H9 (cell line): Measurements from ENCODE around the gene TEX44. TPM values are rescaled to one million over a fixed set of nuclear protein-coding genes. Genes with fewer than 3 reads are reported as not detected.

Experiments used
- DNase-seq: peaks from one replicate; pipeline ENCODE4 v3.0.0-alpha.2; 2017
- H2AFZ ChIP-seq: one replicate; pipeline ENCODE4 v1.6.1; 2013; ENCODE audit warnings: mild to moderate bottlenecking, low read length, control low read depth, moderate library complexity
- H2AK5ac ChIP-seq: 2 replicates; pipeline ENCODE4 v1.6.1; 2013; ENCODE audit warnings: low read length, control low read depth, mixed read lengths; ENCODE audit not compliant: insufficient read length
- H2BK120ac ChIP-seq: one replicate; pipeline ENCODE4 v1.6.1; 2013; ENCODE audit warnings: low read depth, mild to moderate bottlenecking, low read length, control low read depth, inconsistent platforms; ENCODE audit not compliant: poor library complexity, severe bottlenecking
- H2BK12ac ChIP-seq: 2 replicates; pipeline ENCODE4 v1.6.1; 2013; ENCODE audit warnings: low read length, control low read depth, mixed read lengths, low read depth; ENCODE audit not compliant: insufficient read length
- H2BK15ac ChIP-seq: 2 replicates; pipeline ENCODE4 v1.6.1; 2013; ENCODE audit warnings: low read depth, low read length, control low read depth
- H2BK20ac ChIP-seq: one replicate; pipeline ENCODE4 v1.6.1; 2013; ENCODE audit warnings: low read depth, mild to moderate bottlenecking, low read length, control low read depth, inconsistent platforms; ENCODE audit not compliant: poor library complexity, severe bottlenecking
- H2BK5ac ChIP-seq: 2 replicates; pipeline ENCODE4 v1.6.1; 2013; ENCODE audit warnings: low read length, control low read depth, mixed read lengths; ENCODE audit not compliant: insufficient read length
- H3K14ac ChIP-seq: 2 replicates; pipeline ENCODE4 v1.6.1; 2013; ENCODE audit warnings: low read length, control low read depth; ENCODE audit not compliant: insufficient read depth
- H3K18ac ChIP-seq: 2 replicates; pipeline ENCODE4 v1.6.1; 2013; ENCODE audit warnings: low read depth, mild to moderate bottlenecking, mixed read lengths, low read length, control low read depth; ENCODE audit not compliant: insufficient read length
- H3K23ac ChIP-seq: 2 replicates; pipeline ENCODE4 v1.6.1; 2013; ENCODE audit warnings: low read length, control low read depth, mixed read lengths, low read depth; ENCODE audit not compliant: insufficient read length
- H3K23me2 ChIP-seq: 2 replicates; pipeline ENCODE4 v1.6.1; 2013; ENCODE audit warnings: low read depth, mild to moderate bottlenecking, mixed read lengths, low read length, control low read depth; ENCODE audit not compliant: insufficient read length, poor library complexity, severe bottlenecking
- H3K27ac ChIP-seq: 2 replicates; pipeline ENCODE4 v1.5.1; 2013; ENCODE audit warnings: low read length, control low read depth, mixed read lengths, low read depth; ENCODE audit not compliant: insufficient read length
- H3K27me3 ChIP-seq: 2 replicates; pipeline ENCODE4 v1.6.1; 2013; ENCODE audit warnings: low read length, control low read depth, inconsistent platforms; ENCODE audit not compliant: insufficient read depth
- H3K4ac ChIP-seq: 2 replicates; pipeline ENCODE4 v1.6.1; 2013; ENCODE audit warnings: low read depth, mild to moderate bottlenecking, control low read depth, inconsistent platforms, low read length, moderate library complexity
- H3K4me1 ChIP-seq: 2 replicates; pipeline ENCODE4 v1.6.1; 2013; ENCODE audit warnings: low read length, control low read depth, inconsistent platforms; ENCODE audit not compliant: insufficient read depth
- H3K4me2 ChIP-seq: 2 replicates; pipeline ENCODE4 v1.6.1; 2013; ENCODE audit warnings: low read length, control low read depth, mixed read lengths; ENCODE audit not compliant: insufficient read length, insufficient read depth
- H3K56ac ChIP-seq: 2 replicates; pipeline ENCODE4 v1.6.1; 2013; ENCODE audit warnings: low read depth, mild to moderate bottlenecking, mixed read lengths, low read length, control low read depth; ENCODE audit not compliant: insufficient read length
- H3K79me1 ChIP-seq: 2 replicates; pipeline ENCODE4 v1.6.1; 2013; ENCODE audit warnings: low read depth, mild to moderate bottlenecking, moderate library complexity, low read length, control low read depth, inconsistent platforms; ENCODE audit not compliant: insufficient read depth, poor library complexity, severe bottlenecking
- H3K79me2 ChIP-seq: 2 replicates; pipeline ENCODE4 v1.6.1; 2013; ENCODE audit warnings: low read length, control low read depth, inconsistent platforms; ENCODE audit not compliant: insufficient read depth
- H3K9ac ChIP-seq: 2 replicates; pipeline ENCODE4 v1.6.1; 2013; ENCODE audit warnings: low read length, control low read depth, mixed read lengths; ENCODE audit not compliant: insufficient read length; ENCODE audit errors: extremely low read depth
- H3K9me3 ChIP-seq: one replicate; pipeline ENCODE4 v1.6.1; 2013; ENCODE audit warnings: low read depth, low read length, inconsistent platforms; ENCODE audit not compliant: control insufficient read depth
- H3T11ph ChIP-seq: one replicate; pipeline ENCODE4 v1.6.1; 2013; ENCODE audit warnings: mild to moderate bottlenecking, low read length, control low read depth, inconsistent platforms
- H4K20me1 ChIP-seq: one replicate; pipeline ENCODE4 v1.6.1; 2013; ENCODE audit not compliant: control insufficient read depth, insufficient read length, insufficient read depth
- H4K5ac ChIP-seq: 2 replicates; pipeline ENCODE4 v1.6.1; 2013; ENCODE audit warnings: low read depth, mild to moderate bottlenecking, mixed read lengths, low read length, control low read depth; ENCODE audit not compliant: insufficient read length
- H4K8ac ChIP-seq: replicated peaks from 2 replicates; pipeline ENCODE4 v1.6.1; 2013; ENCODE audit warnings: low read length, control low read depth, mixed read lengths, low read depth; ENCODE audit not compliant: insufficient read length
- H4K91ac ChIP-seq: 2 replicates; pipeline ENCODE4 v1.6.1; 2013; ENCODE audit warnings: low read depth, mild to moderate bottlenecking, moderate library complexity, mixed read lengths, low read length, control low read depth; ENCODE audit not compliant: insufficient read length
- H3K27ac Mint-ChIP-seq, 3 experiments: 2 replicates in 2 of 3; 3 replicates in 1 of 3; pipeline ENCODE4 v1.8.0; 2020 to 2021; ENCODE audit warnings: mixed read lengths in 3 of 3, mild to moderate bottlenecking in 1 of 3, moderate library complexity in 1 of 3
- H3K27me3 Mint-ChIP-seq: 2 replicates; pipeline ENCODE4 v1.8.0; 2021; ENCODE audit warnings: low read depth, mild to moderate bottlenecking, moderate library complexity, mixed read lengths
- H3K36me3 Mint-ChIP-seq, 3 experiments: 2 replicates in 2 of 3; 3 replicates in 1 of 3; pipeline ENCODE4 v1.8.0; 2020 to 2021; ENCODE audit warnings: low read depth in 3 of 3, mixed read lengths in 3 of 3; ENCODE audit not compliant: insufficient read depth in 1 of 3
- H3K4me1 Mint-ChIP-seq, 2 experiments: 2 replicates each; pipeline ENCODE4 v1.8.0; 2020; ENCODE audit warnings: mixed read lengths in 2 of 2
- H3K4me3 Mint-ChIP-seq, 2 experiments: 2 replicates in 1 of 2; 3 replicates in 1 of 2; pipeline ENCODE4 v1.8.0; 2020 to 2021; ENCODE audit warnings: mild to moderate bottlenecking in 2 of 2, mixed read lengths in 2 of 2, moderate library complexity in 1 of 2
- H3K9me3 Mint-ChIP-seq, 2 experiments: 2 replicates in 1 of 2; 3 replicates in 1 of 2; pipeline ENCODE4 v1.8.0; 2020; ENCODE audit warnings: mild to moderate bottlenecking in 2 of 2, mixed read lengths in 2 of 2, moderate library complexity in 1 of 2
- CTCF ChIP-seq: fragments of 200-600 bp; sonication (generic); conservative IDR thresholded peaks from 3 replicates; pipeline ENCODE4 v1.8.0; 2021; ENCODE audit warnings: antibody characterized with exemption, mild to moderate bottlenecking
- WGBS: extraction: QIAGEN DNeasy Blood & Tissue Kit; methylation state at CpG from one replicate; pipeline ENCODE4 v1.1.7; 2013; ENCODE audit warnings: missing lambda C conversion rate, low lambda C conversion rate, mixed read lengths; ENCODE audit not compliant: insufficient read length; ENCODE audit errors: extremely low coverage; 5-methylcytosine and 5-hydroxymethylcytosine counted together
- total RNA-seq: library from RNA; stranded (reverse); gene quantifications from 2 replicates; pipeline ENCODE4 v1.2.1, GENCODE V29; 2021

The TEX44 gene
- total RNA-seq, 1 experiment from 2014 or later = not detected

DNA sequence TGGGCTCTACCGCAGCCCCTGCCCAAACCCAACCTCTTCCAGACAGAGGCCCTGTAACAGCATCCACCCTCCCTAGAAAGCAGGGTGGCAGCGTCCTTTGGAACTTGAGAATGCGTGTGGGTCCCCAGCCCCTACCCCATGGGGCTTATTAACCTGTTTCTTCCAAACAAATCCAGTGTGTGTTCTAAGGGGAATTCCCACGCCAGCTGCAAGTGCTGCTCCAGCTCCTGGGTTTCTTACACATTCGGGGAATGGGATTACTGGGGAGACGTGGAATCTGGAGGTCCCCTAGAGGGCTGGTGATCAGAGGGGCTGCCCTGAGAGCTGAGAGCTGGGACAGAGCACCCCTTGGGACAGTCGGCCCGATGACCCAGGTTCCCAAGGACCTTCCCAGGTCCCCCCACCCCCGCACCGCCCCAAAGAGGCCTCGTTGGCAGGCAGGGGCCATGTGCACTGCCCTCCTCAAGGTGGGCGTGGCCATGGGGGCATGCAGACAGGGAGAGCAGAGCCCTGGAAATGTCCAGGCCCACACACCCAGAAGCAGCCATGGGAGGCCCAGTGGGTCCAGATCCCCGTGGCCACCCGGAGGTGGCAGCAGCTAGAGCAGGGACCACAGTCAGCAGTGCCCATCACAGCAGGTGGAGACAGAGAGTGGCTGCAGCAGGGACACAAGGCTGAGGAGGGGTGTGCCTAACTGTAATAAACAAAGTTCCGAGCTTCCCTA is 18.8 kb upstream of the TEX44 start:
- Histone ChIP-seq H3K56ac (no peak overlapping the region), H3K27ac (peak overlapping the region; percentile 79), H3K4me2 (no peak overlapping the region), H2BK5ac (peak overlapping the region; percentile 66), H2BK15ac (no peak overlapping the region), H2AFZ (no peak overlapping the region), H3K9me3 (no peaks in the 10 kb centered on the region), H3K23me2 (peaks cover 5% of the 10 kb centered on the region), H3K79me2 (no peaks in the 10 kb centered on the region), H3T11ph (no peak overlapping the region), H2BK120ac (no peak overlapping the region), H3K79me1 (no peaks in the 10 kb centered on the region), H3K14ac (peak overlapping the region; percentile 97), H3K4ac (peak overlapping the region; percentile 93; the same call in 1 of the 2 replicates), H2BK12ac (peak overlapping the region; percentile 95), H4K5ac (peak overlapping the region; percentile 89), H3K18ac (peak overlapping the region; percentile 97), H3K27me3 (no peaks in the 10 kb centered on the region), H3K4me1 (peaks cover 11% of the 10 kb centered on the region; the same call in 1 of the 2 replicates), H4K8ac (peak overlapping the region; percentile 63), H3K9ac (no peak overlapping the region), H4K20me1 (no peaks in the 10 kb centered on the region), H2AK5ac (no peak overlapping the region), H3K23ac (no peak overlapping the region), H4K91ac (peak overlapping the region; percentile 93), H2BK20ac (peak overlapping the region; percentile 98)
- peaks cover 3 to 5% of the 10 kb centered on the region in 2 experiments for H3K9me3 Mint-ChIP-seq
- DNase-seq = no peak
- peaks cover 3 to 5% (median 4%) of the 10 kb centered on the region in 3 experiments; a peak in 6 of 7 replicates for H3K36me3 Mint-ChIP-seq
- H3K4me1 Mint-ChIP-seq = peaks cover 56 to 70% of the 10 kb centered on the region in 2 experiments
- peak overlapping the region; percentile 97 to 98 (median 97) for H3K27ac Mint-ChIP-seq
- no peak for TF ChIP-seq CTCF
- peak overlapping the region in 1 of 2 experiments; percentile 19; a peak in 1 of 5 replicates for H3K4me3 Mint-ChIP-seq
- WGBS = no CpG with 5 or more reads among the region's 15 CpGs
- H3K27me3 Mint-ChIP-seq = no peaks in the 10 kb centered on the region; the same call in 1 of the 2 replicates
